ENCODE results near the gene GPX2. TPM values are rescaled to one million over a fixed set of nuclear protein-coding genes. Genes with fewer than 3 reads are reported as not detected.

GPX2 gene
- total RNA-seq, 2 experiments from 2014 or later: not detected

DNA sequence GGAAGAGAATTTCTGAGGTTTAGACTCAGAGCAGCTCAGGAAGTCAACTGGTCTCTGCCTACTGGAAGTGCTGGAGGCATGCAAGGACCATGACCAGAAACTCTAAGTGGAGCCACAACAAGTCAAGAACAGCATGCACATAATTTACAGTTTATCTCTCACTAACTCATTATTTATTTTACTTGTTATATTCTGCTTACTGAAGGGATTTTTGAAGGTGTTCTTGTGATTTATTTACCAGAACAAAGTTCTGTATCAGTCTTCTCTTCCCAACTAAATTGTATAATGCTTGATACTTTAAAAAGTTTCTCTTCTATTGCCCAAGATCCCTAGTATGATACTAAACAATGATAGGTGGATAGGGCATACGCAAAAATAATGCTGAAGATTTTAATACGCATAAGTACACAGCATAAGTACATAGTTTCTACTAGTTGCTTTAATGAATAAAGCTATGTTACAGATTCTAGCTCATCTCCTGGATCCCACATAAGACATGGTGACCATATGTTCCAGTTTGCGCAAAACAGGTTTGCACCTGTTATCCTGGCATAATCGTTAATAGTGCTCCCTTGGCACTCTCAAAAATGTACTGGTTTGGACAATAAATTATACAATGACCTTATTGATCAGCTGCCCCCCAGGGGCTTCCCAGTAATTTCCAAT is 51.2 kb downstream of the GPX2 start:
- H3K4me3 Mint-ChIP-seq: no peak overlapping the region
- no peaks in the 10 kb centered on the region for H3K36me3 Mint-ChIP-seq (ENCODE audit: low read depth)
- no peak for DNase-seq
- no peaks in the 10 kb centered on the region for H3K4me1 Mint-ChIP-seq (ENCODE audit: low read depth)
- intact Hi-C loops (cut with micrococcal nuclease): loop anchor here (5.0 kb wide), 5 partner anchors 69 to 219 kb away; no protein-coding TSS in a partner anchor
- H3K9me3 Mint-ChIP-seq: no peaks in the 10 kb centered on the region
- peaks cover 2% of the 10 kb centered on the region for H3K27me3 Mint-ChIP-seq (ENCODE audit: low read depth)
- H3K27ac Mint-ChIP-seq: no peak overlapping the region
- CTCF ChIA-PET: interaction anchor here (0.6 to 6.2 kb wide), 53 partner anchors 9 to 1304 kb away, joined by 3 to 153 read pairs (median 4); partner anchors contain the start of genes FNTB and SPTB

DNA sequence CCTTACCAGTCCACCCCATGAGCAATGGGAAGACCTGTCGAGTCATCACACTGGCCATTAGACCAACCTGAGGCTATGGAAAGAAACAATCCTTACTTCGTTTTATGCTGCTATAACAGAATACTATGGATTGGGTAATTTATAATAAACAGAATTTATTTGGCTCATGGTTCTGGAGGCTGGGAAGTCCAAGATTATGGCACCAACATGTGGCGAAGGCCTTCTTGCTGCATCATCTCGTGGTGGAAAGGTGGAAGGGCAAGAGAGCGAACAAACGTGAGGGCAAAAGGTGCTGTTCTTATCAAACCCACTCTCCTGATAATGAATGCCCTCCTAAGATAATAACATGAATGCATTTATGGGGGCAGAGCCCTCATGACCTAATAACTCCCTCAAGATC is 53.2 kb downstream of the GPX2 start:
- CTCF ChIA-PET: interaction anchor here (2.4 to 6.2 kb wide), 3 partner anchors 8 to 67 kb away, joined by 10 to 153 read pairs (median 46); partner anchors contain the start of gene SPTB
- Mint-ChIP-seq H3K4me3 (no peak overlapping the region), H3K36me3 (ENCODE audit: low read depth) (no peaks in the 10 kb centered on the region), H3K27ac (no peak overlapping the region), H3K27me3 (ENCODE audit: low read depth) (peaks cover 2% of the 10 kb centered on the region), H3K9me3 (no peaks in the 10 kb centered on the region), H3K4me1 (ENCODE audit: low read depth) (no peaks in the 10 kb centered on the region)
- DNase-seq: no peak
- intact Hi-C loops (cut with micrococcal nuclease): no loop called here

Other genes with a start within 250 kb of the GPX2 start
- 1 to 10 TPM in 1 of 2 experiments, under 1 TPM in 1; 0.48 to 1.1 TPM for gene PLEKHG3, start 238.3 kb downstream of the GPX2 start, total RNA-seq
- gene SPTB, start 62.8 kb downstream of the GPX2 start, total RNA-seq: under 1 TPM; 0.42 to 0.55 TPM
- 10 to 100 TPM; 49.6 to 59.7 TPM for gene CHURC1, start 28.3 kb downstream of the GPX2 start, total RNA-seq
- gene RAB15, start 29.6 kb upstream of the GPX2 start, total RNA-seq: 1 to 10 TPM; 2.4 TPM
- 1 to 10 TPM; 7.9 to 10.0 TPM for gene FNTB, start 44.1 kb upstream of the GPX2 start, total RNA-seq
- gene MAX, start 159.8 kb upstream of the GPX2 start, total RNA-seq: 10 to 100 TPM; 67.9 to 75.1 TPM